GM19035 (cell line): ENCODE data around the gene SIRT3.

Experiments
- ATAC-seq: cut with Tn5 transposase; IDR thresholded peaks from one replicate; pipeline ENCODE4 v1.9.1; 2021; ENCODE audit not compliant: unreplicated experiment

The SIRT3 gene

GRCh38 chr11:235997-236773, at the start of gene SIRT3:
TSS of gene SIRT3 (minus strand) at chr11:236342. CDS start at chr11:236328, 14 bp downstream.
- peak; percentile 75 for ATAC-seq

- no peak for ATAC-seq
These were observed 49.7 kb upstream of the SIRT3 start for GRCh38 chr11:285894-286220.

- ATAC-seq, result no peak
These were observed 49.1 kb upstream of the SIRT3 start for GRCh38 chr11:285021-285893.

GRCh38 chr11:284105-285020, 48.2 kb upstream of the SIRT3 start:
- ATAC-seq, result no peak

GRCh38 chr11:283405-284104, 47.4 kb upstream of the SIRT3 start:
- ATAC-seq, result no peak

- no peak for ATAC-seq
These were observed 46.7 kb upstream of the SIRT3 start for GRCh38 chr11:282630-283360.

- ATAC-seq, result no peak
These were observed 46.0 kb upstream of the SIRT3 start for GRCh38 chr11:282171-282570.

GRCh38 chr11:281486-282161, 45.5 kb upstream of the SIRT3 start:
- ATAC-seq, result no peak

GRCh38 chr11:280706-281485, 44.8 kb upstream of the SIRT3 start:
- ATAC-seq, result no peak

- ATAC-seq, result no peak
These were observed 44.0 kb upstream of the SIRT3 start for GRCh38 chr11:279966-280705.

- ATAC-seq, result no peak
These were observed 43.2 kb upstream of the SIRT3 start for GRCh38 chr11:279040-279965.

GRCh38 chr11:278001-278951, 42.1 kb upstream of the SIRT3 start, which contains the start of gene NLRP6:
TSS of gene NLRP6 (plus strand) at chr11:278407. CDS start at chr11:278570, 163 bp downstream.
- ATAC-seq, result no peak

- no peak for ATAC-seq
These were observed 40.1 kb upstream of the SIRT3 start for GRCh38 chr11:276219-276618.

- no peak for ATAC-seq
These were observed 36.7 kb upstream of the SIRT3 start for GRCh38 chr11:272931-273198.

GRCh38 chr11:272195-272930, 36.2 kb upstream of the SIRT3 start:
- ATAC-seq, result no peak
